GM12875 (cell line): ENCODE measurements around the gene NRF1.

Source experiments
- H3K4me3 ChIP-seq: one replicate; pipeline ENCODE4 v1.5.1; 2011; ENCODE audit warnings: low read depth, low read length, control low read depth
- CTCF ChIP-seq: IDR thresholded peaks from 2 replicates; pipeline ENCODE4 v1.5.1; 2011; ENCODE audit warnings: low read depth, mild to moderate bottlenecking, control low read depth, inconsistent platforms, low read length, moderate library complexity, borderline replicate concordance; ENCODE audit not compliant: insufficient read depth

Gene NRF1

GRCh38 chr7:129754406-129754805 lies 142.9 kb downstream of the NRF1 start:
- TF ChIP-seq CTCF, result no peak
- no peak overlapping the region for H3K4me3 ChIP-seq

GRCh38 chr7:129757991-129758390 lies 146.5 kb downstream of the NRF1 start:
- TF ChIP-seq CTCF, result no peak

GRCh38 chr7:129762387-129762969 lies 151.0 kb downstream of the NRF1 start:
- H3K4me3 ChIP-seq, result no peak overlapping the region
- TF ChIP-seq CTCF, result no peak

More at GRCh38 chr7:129757991-129758390, 146.5 kb downstream of the NRF1 start:
- H3K4me3 ChIP-seq, result no peak overlapping the region

GRCh38 chr7:129764247-129765084 lies 152.9 kb downstream of the NRF1 start:
- no peak for TF ChIP-seq CTCF
- H3K4me3 ChIP-seq, result no peak overlapping the region

GRCh38 chr7:129765352-129765751 lies 153.8 kb downstream of the NRF1 start:
- TF ChIP-seq CTCF, result no peak
- H3K4me3 ChIP-seq, result no peak overlapping the region

- no peak for TF ChIP-seq CTCF
- H3K4me3 ChIP-seq, result no peak overlapping the region
Observed at GRCh38 chr7:129767120-129768015, 155.8 kb downstream of the NRF1 start.
